ENCODE measurements around the gene PIP5K1B. TPM values are rescaled to one million over a fixed set of nuclear protein-coding genes. Genes with fewer than 3 reads are reported as not detected.
A peak's percentile ranks its signal among the peaks of the same experiment; 100 is the strongest.
"Not testable (repeated sequence)": the region's sequence is repeated elsewhere in the genome, so short reads cannot be mapped to it uniquely, and the experiment has no call there.

The PIP5K1B gene
- total RNA-seq, 1 experiment from 2014 or later, result 10.3 TPM

- CTCF ChIA-PET, result no interaction called here
- no peaks in the 10 kb centered on the region for H3K27me3 Mint-ChIP-seq (ENCODE audit: insufficient read depth, unreplicated experiment)
Measured at GRCh38 chr9:68694125-68694524, 10.9 kb upstream of the PIP5K1B start.

DNA sequence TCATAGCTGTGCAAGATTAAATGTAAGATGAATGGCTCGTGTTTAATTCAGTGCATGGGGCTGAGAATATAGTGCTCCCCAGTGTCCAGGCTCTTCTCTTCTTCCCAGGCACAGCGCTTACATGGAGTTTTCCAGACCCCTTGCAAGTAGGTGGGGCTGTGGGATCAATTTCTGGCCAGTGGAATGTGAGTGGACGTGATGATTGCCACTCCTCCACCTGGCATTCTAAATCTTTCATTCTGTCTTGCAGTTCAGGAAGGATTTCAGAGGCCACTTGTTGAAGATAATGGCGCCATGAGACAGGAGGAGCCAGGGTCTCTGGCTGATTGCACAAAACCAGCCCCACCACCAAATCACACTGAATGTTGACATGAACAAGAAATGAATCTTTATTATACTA, 7.2 kb upstream of the PIP5K1B start:
- Histone ChIP-seq H3K4me3 (ENCODE audit: low read depth, low read length) (no peak overlapping the region), H3K36me3 (ENCODE audit: control insufficient read depth, insufficient read depth, low read length) (no peaks in the 10 kb centered on the region), H3K9me3 (no peaks in the 10 kb centered on the region), H3K27me3 (replicated peaks; ENCODE audit: control insufficient read depth, insufficient read depth, low read length) (no peaks in the 10 kb centered on the region), H3K4me1 (no peaks in the 10 kb centered on the region)
- Mint-ChIP-seq H3K4me1 (ENCODE audit: low read depth, unreplicated experiment) (no peaks in the 10 kb centered on the region), H3K4me3 (ENCODE audit: unreplicated experiment) (no peak overlapping the region), H3K27ac (ENCODE audit: unreplicated experiment) (no peak overlapping the region), H3K36me3 (ENCODE audit: insufficient read depth, unreplicated experiment) (no peaks in the 10 kb centered on the region), H3K27me3 (ENCODE audit: insufficient read depth, unreplicated experiment) (no peaks in the 10 kb centered on the region), H3K9me3 (ENCODE audit: unreplicated experiment) (no peaks in the 10 kb centered on the region)
- CTCF ChIA-PET, result no interaction called here
- no TSS peak for BruUV-seq (replicated peaks)
- DNase-seq, result peak in 1 of 2 experiments; percentile 2
- intact Hi-C loops (cut with micrococcal nuclease; ENCODE audit: unreplicated experiment), result loop anchor here (5.0 to 10.0 kb wide), 2 partner anchors 149 to 297 kb away; no protein-coding TSS in a partner anchor
- no peak for TF ChIP-seq CTCF (IDR thresholded peaks at IDR 0.05; ENCODE audit: insufficient read depth in 1 of 2, low read depth in 1 of 2, low read length in 1 of 2, severe bottlenecking in 1 of 2, unreplicated experiment in 1 of 2)
- POLR2A ChIA-PET, result no interaction called here

More at GRCh38 chr9:68694125-68694524, 10.9 kb upstream of the PIP5K1B start:
- no peaks in the 10 kb centered on the region for H3K27me3 ChIP-seq (replicated peaks; ENCODE audit: control insufficient read depth, insufficient read depth, low read length)
- POLR2A ChIA-PET, result no interaction called here
- no peaks in the 10 kb centered on the region for H3K36me3 ChIP-seq (ENCODE audit: control insufficient read depth, insufficient read depth, low read length)
- BruUV-seq (replicated peaks), result no TSS peak
- DNase-seq, result no peak
- Mint-ChIP-seq H3K4me1 (ENCODE audit: low read depth, unreplicated experiment) (no peaks in the 10 kb centered on the region), H3K9me3 (ENCODE audit: unreplicated experiment) (no peaks in the 10 kb centered on the region), H3K27ac (ENCODE audit: unreplicated experiment) (no peak overlapping the region), H3K4me3 (ENCODE audit: unreplicated experiment) (no peak overlapping the region), H3K36me3 (ENCODE audit: insufficient read depth, unreplicated experiment) (no peaks in the 10 kb centered on the region)
- intact Hi-C loops (cut with micrococcal nuclease; ENCODE audit: unreplicated experiment), result loop anchor here (10.0 kb wide), 1 partner anchor 301 kb away; no protein-coding TSS in a partner anchor
- H3K4me1 ChIP-seq, result no peaks in the 10 kb centered on the region
- TF ChIP-seq CTCF (IDR thresholded peaks at IDR 0.05; ENCODE audit: insufficient read depth in 1 of 2, low read depth in 1 of 2, low read length in 1 of 2, severe bottlenecking in 1 of 2, unreplicated experiment in 1 of 2), result no peak
- H3K4me3 ChIP-seq (ENCODE audit: low read depth, low read length), result no peak overlapping the region
- no peaks in the 10 kb centered on the region for H3K9me3 ChIP-seq

DNA sequence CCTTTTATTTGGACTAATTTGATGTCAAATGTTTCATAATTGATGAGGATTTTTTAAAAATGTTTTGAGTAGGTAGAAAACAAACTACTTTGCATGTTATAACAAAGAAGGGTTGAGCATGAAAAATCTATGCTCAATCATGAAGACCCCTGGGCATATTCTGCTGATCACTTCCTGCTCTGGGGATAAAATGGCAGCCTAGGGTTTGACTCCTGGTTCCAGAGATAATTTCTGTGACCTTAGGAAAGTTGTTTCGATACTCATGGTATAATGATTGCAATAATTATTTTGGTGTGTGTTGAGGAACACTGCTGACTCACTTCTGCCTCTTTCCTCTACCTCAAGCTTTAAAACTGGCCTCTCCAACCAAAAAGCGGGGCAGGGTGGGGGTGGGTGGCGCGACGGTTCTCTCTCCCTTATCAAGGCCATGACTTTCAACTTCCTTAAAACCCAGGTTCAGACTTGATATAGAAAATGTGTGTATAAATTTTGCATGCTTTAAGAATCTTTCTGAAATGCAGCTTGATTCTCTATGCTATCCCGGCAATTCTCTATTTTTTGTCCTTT, 6.0 kb upstream of the PIP5K1B start:
- no TSS peak for BruUV-seq (replicated peaks)
- Histone ChIP-seq H3K36me3 (ENCODE audit: control insufficient read depth, insufficient read depth, low read length) (no peaks in the 10 kb centered on the region), H3K4me1 (no peaks in the 10 kb centered on the region), H3K9me3 (no peaks in the 10 kb centered on the region), H3K4me3 (ENCODE audit: low read depth, low read length) (no peak overlapping the region), H3K27me3 (replicated peaks; ENCODE audit: control insufficient read depth, insufficient read depth, low read length) (no peaks in the 10 kb centered on the region)
- ChIA-PET POLR2A (no interaction called here), CTCF (no interaction called here)
- DNase-seq, result no peak
- Mint-ChIP-seq H3K9me3 (ENCODE audit: unreplicated experiment) (no peaks in the 10 kb centered on the region), H3K4me3 (ENCODE audit: unreplicated experiment) (no peak overlapping the region), H3K27me3 (ENCODE audit: insufficient read depth, unreplicated experiment) (no peaks in the 10 kb centered on the region), H3K4me1 (ENCODE audit: low read depth, unreplicated experiment) (no peaks in the 10 kb centered on the region), H3K36me3 (ENCODE audit: insufficient read depth, unreplicated experiment) (no peaks in the 10 kb centered on the region), H3K27ac (ENCODE audit: unreplicated experiment) (no peak overlapping the region)
- TF ChIP-seq CTCF (IDR thresholded peaks at IDR 0.05; ENCODE audit: insufficient read depth in 1 of 2, low read depth in 1 of 2, low read length in 1 of 2, severe bottlenecking in 1 of 2, unreplicated experiment in 1 of 2), result no peak
- intact Hi-C loops (cut with micrococcal nuclease; ENCODE audit: unreplicated experiment), result loop anchor here (5.0 to 10.0 kb wide), 2 partner anchors 148 to 296 kb away; no protein-coding TSS in a partner anchor

DNA sequence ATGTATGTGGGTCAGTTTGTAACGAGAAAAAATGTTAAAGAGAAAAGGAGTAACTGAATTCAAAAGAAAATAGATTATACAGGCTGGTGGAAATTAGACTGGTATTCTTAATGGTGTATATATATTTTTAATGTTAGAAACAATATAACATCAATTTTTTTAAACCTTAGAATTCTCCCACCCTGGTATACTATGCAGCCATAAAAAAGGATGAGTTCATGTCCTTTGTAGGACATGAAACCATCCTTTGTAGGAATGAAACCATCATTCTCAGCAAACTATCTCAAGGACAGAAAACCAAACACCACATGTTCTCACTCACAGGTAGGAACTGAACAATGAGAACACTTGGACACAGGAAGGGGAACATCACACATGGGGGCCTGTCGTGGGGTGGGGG, 5.4 kb upstream of the PIP5K1B start:
- H3K27me3 Mint-ChIP-seq (ENCODE audit: insufficient read depth, unreplicated experiment); POLR2A ChIA-PET: not testable (repeated sequence)

More for the DNA sequence above, 5.4 kb upstream of the PIP5K1B start:
- H3K4me3 ChIP-seq (ENCODE audit: low read depth, low read length); H3K36me3 ChIP-seq (ENCODE audit: control insufficient read depth, insufficient read depth, low read length); H3K4me3 Mint-ChIP-seq (ENCODE audit: unreplicated experiment); DNase-seq; H3K27me3 ChIP-seq (replicated peaks; ENCODE audit: control insufficient read depth, insufficient read depth, low read length); CTCF ChIA-PET; BruUV-seq (replicated peaks); H3K4me1 Mint-ChIP-seq (ENCODE audit: low read depth, unreplicated experiment); H3K27ac Mint-ChIP-seq (ENCODE audit: unreplicated experiment); H3K9me3 Mint-ChIP-seq (ENCODE audit: unreplicated experiment); H3K36me3 Mint-ChIP-seq (ENCODE audit: insufficient read depth, unreplicated experiment); H3K9me3 ChIP-seq; H3K4me1 ChIP-seq: not testable (repeated sequence)
- intact Hi-C loops (cut with micrococcal nuclease; ENCODE audit: unreplicated experiment), result loop anchor here (5.0 to 10.0 kb wide), 3 partner anchors 98 to 295 kb away; no protein-coding TSS in a partner anchor

All from Caco-2 (cell line).